ENCODE measurements around the gene SLC28A1.
A peak's percentile ranks its signal among the peaks of the same experiment; 100 is the strongest.
"Not testable (repeated sequence)": the region's sequence is repeated elsewhere in the genome, so short reads cannot be mapped to it uniquely, and the experiment has no call there.

The SLC28A1 gene

DNA sequence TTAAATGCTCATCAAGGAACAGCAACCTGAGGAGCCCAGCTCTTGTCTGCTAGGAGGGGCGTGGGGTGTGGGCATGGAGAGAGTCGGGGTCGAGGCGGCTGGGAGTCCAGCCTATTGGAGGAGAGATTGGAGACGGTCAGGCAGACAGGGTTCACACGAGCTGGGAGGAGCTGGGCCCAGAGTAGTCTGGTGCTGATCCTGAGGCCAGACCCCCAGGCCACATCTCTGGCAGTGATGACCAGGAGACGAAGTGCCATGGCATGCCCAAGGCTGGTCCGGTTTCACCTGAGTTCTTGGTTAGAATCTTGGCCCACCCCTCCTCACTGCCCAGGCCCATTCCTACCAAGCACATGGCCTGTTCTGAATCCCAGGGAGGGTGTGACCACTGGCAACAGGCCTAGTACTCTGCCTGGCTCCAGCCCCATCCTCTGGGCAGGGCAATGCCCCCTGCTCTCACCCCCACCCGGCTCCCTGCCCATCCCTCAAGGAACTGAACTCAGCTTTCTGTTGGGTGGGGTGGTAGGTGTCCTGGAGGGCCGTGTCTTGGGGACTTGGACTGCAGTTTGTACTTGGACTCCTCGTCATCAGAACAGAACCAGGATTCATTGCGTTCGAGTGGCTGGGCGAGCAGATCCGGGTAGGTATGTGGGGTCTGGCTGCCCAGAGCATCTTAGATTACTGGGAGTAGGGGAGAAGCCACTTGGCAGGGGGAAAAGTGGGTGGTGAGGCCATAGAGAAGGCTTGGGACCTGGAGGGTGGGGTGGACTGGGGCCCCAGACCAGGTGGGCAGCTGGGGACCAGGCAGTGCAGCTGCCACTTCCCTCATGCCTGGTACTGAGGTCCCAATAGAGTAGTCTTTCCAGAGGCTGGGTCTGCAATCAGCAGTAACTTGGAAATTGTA, 20.8 kb downstream of the SLC28A1 start:
- FAIRE-seq (no peak), DNase-seq (ENCODE audit: extremely low spot score, insufficient read length, low read depth) (no peak)

DNA sequence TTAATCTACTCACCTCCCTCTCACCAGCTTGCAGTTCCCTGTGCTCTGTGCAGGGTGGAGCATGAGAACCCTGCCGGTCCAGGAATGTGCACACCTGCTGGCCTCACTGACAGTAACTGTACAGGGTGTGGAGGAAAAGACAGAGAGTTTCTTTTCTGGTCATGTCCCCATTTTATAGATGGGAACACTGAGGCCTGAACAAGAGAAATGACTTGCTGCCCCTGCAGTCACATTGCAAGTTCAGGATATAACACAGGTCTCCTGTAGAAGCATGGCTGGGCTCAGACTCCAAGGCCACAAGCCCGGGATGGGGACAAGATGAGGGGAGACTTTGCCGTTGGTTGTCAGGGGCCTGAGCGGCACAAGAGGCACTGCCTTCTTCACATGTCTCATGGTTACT, 23.3 kb downstream of the SLC28A1 start:
- DNase-seq (ENCODE audit: extremely low spot score, insufficient read length, low read depth) (no peak), FAIRE-seq (no peak)

DNA sequence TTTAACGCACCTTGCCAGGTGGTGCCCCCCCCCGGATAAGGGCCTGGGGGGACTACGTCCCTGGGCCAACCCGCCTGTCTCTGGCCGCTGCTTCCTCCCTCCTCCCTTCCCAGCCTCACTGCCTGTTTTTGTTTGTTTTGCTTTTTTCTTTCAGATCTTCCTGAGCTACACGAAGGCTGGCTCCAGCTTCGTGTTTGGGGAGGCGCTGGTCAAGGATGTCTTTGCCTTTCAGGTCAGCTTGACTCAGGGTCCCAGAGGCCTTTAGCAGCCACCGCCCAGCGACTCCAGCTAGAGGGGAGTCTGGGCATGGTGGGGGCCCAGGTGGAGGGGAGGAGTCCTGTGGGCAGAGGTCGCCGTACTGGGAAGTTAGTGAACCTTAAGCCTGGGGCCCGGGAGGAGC, 24.1 kb downstream of the SLC28A1 start:
- no peak for FAIRE-seq
- DNase-seq (ENCODE audit: extremely low spot score, insufficient read length, low read depth) = no peak

DNA sequence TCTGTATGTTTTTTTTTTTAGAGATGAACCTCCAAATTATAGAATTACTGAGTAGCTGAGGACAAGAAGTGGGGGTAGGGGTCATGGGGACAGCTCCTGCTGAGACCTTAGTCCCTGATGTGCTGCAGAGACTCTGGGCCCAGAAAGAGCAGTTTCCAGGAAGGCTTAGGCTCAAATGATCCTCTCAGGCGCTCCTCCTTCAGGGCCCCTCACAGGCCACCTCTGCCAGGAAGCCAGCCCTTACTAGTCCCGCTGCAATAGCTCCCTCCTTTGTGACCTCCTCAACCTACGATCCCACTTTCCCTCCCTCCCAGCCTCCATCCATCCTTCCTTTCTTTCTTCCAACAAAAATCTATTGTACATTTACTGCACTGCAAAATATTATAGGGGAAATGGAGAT, 24.6 kb downstream of the SLC28A1 start:
- no peak for FAIRE-seq
- DNase-seq (ENCODE audit: extremely low spot score, insufficient read length, low read depth) = no peak

DNA sequence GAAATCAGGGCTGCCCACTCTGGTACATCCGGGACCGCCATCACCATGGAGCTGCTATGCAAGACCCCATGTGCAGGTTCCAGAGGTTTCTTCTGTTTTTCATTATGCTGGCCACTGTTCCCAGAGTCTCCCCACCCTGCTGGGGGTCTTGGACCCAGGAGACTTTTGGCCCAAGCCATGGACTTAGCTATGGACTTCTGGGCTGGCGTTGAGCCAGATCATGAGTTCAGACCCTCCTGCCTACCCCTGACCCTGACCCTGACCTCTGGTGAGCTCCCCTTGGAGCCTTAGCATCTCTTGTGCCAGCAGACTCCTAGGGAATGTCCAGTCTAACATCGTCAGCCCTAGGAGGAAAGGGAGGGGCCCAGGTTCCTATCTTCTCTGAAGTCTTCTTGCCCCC, 25.3 kb downstream of the SLC28A1 start:
- DNase-seq (ENCODE audit: extremely low spot score, insufficient read length, low read depth) (no peak), FAIRE-seq (no peak)

DNA sequence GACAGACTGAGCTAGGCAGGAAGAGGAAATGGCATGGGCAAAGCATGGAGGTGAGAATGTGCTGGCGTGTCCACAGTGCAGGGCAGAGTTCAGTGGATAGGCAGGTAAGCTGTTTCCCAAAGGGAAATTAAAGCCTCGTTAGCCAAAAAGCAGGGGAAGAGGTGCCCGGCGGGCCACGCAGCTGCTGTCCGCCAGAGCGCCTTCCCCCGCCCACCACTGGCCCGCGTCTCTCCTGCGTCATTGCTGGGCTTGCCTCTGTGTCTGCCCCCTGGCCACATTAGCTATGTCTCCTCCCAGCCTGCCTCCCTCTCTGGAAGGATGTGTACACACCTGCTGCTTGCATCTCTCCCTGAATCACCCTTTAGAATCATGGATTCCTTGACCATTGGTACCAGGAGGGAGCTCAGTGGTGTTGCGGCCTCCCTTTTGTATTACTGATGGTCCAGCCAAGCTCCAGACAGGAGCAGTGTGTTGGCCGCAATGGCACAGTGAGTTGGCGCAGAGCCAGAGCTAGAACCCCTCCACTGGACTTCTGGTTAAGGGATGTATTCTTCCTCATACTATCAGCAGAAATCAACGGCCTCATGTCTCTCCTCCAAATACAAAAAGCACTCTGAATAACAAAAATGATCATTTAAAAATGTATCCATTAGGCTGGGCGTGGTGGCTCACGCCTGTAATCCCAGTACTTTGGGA, 26.6 kb downstream of the SLC28A1 start:
- no peak for FAIRE-seq
- no peak for DNase-seq (ENCODE audit: extremely low spot score, insufficient read length, low read depth)

DNA sequence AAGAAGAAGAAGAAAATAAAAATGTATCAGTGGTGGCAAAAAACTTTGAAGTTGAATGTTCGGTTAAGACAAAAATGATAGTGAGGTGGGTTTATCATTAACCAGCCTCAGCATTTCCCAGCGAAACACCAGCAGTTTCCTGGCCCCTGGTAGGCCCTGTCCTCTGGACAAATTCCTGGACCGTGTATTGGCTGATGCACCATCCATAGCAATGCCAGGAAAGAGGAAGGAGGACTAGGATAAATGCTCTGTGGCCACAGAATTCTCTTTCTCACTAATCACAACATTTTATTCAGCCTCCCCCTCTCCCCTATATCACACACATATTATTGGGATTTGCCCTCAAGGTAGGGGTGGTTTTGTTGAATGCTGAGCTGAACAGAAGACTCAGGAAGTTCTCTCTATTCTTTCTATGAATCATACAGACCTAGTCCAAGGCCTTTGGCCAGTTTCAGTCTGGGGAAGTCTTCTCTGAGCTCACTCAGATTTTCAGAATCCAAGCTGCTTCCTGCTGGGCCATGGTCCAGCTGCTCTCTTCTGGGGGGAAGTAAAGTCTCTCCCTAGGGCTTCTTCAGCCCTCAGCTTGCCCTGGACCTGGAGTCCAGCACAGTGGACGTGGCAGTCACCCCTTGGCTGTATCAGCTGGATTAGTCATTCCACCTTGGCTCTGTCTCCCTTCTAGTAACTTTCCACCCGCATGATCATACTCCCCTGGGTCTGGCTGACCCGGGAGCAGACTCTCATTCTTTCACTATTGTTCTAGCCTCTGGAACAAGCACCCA, 27.6 kb downstream of the SLC28A1 start:
- FAIRE-seq (no peak), DNase-seq (ENCODE audit: extremely low spot score, insufficient read length, low read depth) (no peak)

DNA sequence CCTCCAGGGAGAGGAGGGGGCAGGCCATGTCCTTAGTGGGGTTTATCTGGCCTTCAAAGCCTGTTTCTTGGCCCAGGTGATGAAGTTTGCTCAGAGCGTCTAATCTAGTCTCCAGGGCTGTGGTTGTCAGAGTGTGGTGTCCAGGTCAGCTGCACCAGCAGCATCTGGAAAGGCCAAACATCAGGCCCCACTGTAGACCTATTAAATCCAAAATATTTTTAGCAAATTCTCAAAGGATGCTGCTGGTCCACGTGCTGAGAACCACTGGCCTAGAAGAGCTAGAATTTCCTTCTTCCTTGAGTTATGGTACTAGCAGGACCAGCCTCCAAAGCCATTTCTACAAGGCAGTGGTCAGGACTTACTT, 28.9 kb downstream of the SLC28A1 start:
- DNase-seq (ENCODE audit: extremely low spot score, insufficient read length, low read depth) = no peak
- FAIRE-seq = no peak

DNA sequence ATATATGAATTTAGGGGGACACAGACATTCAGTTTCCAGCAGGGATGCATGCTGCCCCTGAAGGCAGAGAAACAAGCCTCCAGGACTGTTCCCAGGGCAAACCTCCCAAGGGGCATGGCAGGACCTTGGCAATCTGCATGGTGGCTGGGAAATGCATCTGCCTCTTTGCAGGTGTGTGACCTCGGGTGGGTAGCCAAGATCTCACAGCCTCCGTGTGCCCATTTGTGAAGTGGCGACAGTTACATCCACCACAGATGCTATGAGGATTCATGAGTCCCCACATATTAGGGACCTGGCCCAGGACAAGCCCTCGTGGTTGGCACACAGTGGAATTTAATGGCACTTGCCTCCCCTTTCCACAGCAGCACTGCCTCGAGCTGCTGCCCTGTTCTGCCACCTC, 29.9 kb downstream of the SLC28A1 start:
- DNase-seq (ENCODE audit: extremely low spot score, insufficient read length, low read depth) = no peak
- no peak for FAIRE-seq

DNA sequence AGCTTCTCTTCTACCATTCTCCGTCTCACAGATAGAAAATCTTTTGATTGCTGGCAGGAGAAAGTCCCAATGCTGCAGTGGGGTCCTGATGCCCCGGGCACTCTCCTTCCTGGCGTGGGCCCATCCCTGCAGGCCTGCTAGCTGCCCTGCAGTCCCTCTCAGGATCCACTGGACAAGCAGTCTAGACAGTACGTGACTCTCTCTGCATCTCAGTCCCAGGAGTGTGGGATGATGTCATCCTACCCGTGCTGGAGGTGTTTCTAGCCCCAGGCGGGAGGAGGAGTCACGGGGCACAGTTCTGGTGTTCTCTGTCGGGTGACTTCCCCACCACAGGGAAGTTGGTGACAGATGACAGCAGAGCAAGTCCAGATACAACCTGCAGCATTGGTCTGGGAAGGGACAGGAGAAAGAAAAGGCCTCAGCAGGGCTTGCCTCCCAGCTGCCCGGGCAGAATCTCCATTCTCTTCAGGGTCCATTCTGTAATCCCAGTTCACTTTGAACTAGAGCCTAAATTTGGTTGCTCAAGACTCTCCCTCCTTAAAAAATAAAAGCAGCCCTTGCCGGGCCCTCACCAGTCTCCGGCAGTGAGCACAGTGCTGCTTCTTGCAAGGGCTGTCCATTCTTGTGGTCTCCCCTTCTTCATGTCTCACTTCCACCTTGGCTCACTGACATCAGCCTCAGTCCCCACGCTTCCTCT, 30.6 kb downstream of the SLC28A1 start:
- DNase-seq (ENCODE audit: extremely low spot score, insufficient read length, low read depth) (peak; percentile 68), FAIRE-seq (peak; percentile 89)

DNA sequence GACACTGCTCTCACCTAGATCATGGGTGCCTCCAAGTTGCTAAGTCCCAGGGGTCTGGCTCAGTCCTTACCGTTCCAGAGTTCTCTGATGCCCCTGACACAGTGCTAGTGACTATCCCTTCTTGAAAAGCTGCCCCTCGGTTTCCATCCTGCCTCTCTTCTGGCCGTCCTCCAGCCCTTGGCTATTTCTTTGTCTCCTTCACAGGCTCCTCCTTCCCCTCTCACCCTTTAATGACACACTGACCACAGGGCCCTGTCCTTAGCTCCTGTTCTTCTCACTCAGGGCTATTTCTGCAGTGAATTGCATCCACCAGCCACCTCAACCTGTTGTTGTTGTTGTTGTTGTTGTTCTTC, 31.1 kb downstream of the SLC28A1 start:
- no peak for DNase-seq (ENCODE audit: extremely low spot score, insufficient read length, low read depth)
- FAIRE-seq = no peak

DNA sequence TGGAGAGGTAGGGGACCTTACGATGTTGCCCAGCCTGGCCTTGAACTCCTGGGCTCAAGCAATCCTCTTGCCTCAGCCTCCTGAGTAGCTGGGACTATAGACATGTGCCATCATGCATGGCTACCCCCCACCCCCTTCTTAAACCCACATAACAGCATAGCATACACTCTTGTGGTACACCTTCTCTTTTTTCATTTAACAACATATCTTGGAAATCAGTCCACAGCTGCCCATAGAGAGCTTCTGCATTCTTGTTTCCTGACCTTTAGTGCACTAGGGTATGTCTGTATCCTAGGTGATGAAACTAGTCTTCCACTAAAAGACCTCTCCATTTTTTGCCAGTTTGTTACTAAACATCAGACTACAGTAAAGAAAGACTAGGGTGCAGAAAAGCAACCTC, 33.0 kb downstream of the SLC28A1 start:
- FAIRE-seq = no peak
- DNase-seq (ENCODE audit: extremely low spot score, insufficient read length, low read depth) = no peak

DNA sequence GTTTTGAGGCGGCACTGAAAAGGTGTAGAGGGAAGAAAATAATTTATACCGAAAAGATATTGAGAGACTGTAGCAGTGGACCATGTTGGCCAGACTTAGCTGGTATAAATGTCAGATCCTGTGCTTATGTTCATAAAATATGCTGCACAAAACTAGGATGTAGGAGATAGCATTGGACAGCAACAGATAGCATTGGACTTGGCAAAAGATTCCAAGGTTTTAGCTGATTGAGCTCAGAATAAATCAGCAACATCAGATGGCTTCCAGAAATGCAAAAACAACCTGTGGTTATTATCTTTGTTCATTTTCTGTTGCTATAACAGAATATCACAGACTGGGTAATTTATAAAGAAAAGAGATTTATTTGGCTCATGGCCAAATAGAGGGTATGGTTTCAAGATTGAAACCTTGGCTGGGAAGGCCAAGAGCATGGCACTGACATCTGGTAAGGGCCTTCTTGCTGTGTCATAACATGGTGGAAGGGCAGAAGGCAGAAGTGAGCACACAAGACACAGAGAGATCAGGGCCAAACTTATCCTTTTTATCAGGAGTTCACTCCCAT, 34.7 kb downstream of the SLC28A1 start:
- no peak for FAIRE-seq

DNA sequence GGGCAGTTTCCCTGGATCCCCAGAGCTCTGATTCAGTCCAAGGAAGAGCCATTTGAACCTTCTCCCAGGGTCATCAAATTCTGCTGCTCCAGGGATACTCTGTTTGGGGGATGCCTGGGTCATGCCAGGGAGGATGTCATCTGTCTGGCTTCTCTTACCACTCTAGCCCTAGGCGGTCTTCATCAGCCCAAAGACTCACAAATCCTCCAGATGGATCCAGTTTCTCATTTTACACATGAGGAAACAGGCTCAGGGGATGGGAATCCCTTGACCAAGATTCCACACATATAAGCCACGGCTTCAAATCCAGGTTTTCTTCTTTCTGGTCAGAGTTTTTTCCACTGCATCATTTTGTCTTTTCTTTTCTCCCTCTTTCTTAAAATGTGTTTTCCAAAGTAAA, 36.7 kb downstream of the SLC28A1 start:
- no peak for DNase-seq (ENCODE audit: extremely low spot score, insufficient read length, low read depth)
- no peak for FAIRE-seq

More for the DNA sequence above, 34.7 kb downstream of the SLC28A1 start:
- DNase-seq (ENCODE audit: extremely low spot score, insufficient read length, low read depth) = no peak

DNA sequence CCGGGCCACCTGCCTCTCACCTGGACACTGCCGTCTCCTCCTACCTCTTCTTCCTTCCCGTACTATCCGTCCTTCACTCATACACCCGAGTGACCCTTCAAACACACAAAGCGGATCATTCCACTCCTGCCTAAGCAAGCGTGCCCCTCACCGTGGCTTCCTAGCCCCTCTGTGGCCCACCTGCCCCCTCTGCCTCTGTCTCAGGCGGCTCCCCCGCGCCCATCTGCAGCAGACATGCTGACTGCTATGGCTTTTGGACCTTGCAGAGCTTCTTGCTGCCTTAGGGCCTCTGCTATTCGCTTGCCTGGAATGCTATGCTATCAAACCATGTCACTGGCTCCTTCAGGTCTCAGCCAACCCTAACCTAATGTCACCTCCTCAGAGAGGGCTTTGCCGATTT, 38.1 kb downstream of the SLC28A1 start:
- DNase-seq (ENCODE audit: extremely low spot score, insufficient read length, low read depth) = no peak

DNA sequence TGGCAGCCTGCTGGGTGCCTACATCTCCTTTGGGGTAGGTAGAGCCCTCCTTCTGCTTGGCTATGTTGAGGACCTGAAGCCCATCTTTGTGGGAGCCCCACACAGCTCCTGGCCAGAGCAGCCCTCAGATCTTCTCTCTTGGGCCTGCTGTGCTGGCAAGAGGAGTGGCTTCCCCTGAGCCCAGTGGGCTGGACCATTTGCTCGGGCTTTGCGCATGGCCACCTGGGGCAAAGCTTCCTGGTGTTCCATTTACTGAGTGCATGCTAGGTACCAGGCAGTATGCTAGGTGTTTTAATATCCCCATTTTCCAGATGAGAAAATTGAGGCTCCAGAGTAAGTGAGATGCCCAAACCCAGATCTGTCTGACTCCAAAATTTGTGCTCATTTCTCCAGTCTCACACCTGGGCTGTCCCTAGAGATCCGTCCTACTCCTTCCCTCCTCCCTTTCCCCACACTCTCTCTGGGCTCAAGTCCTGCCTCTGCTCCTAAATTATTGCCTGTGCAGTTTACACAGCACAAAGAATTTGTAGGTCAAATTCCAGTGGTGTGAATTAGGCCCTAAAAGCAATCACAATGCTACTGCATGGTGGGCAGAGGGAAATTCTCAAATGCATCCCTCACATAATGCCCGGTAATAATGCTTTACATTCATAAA, 39.7 kb downstream of the SLC28A1 start:
- FAIRE-seq (no peak), DNase-seq (ENCODE audit: extremely low spot score, insufficient read length, low read depth) (no peak)

More for the DNA sequence above, 38.1 kb downstream of the SLC28A1 start:
- no peak for FAIRE-seq

DNA sequence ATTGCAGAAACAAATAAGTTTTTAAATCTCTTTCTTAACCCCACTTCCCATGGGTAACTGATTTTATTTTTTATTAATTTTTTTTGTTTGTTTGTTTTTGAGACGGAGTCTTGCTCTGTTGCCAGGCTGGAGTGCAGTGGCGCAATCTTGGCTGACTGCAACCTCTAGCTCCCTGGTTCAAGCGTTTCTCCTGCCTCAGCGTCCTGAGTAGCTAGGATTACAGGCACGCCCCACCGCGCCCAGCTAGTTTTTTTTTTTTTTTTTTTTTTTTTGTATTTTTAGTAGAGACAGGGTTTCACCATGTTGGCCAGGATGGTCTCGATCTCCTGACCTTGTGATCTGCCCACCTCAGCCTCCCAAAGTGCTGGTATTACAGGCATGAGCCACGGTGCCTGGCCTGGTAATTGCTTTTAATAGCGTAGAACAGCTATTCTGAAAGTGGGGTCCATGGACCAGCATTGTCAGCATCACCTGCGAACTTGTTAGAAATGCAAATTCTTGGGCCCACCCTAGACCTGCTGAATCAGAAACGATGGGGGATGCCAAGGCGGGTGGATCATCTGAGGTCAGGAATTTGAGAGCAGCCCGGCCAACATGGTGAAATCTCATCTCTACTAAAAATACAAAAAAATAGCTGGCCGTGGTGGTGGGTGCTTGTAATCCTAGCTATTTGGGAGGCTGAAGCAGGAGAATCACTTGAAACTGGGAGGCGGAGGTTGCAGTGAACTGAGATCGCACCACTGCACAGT, 40.5 kb downstream of the SLC28A1 start:
- DNase-seq (ENCODE audit: extremely low spot score, insufficient read length, low read depth); FAIRE-seq: not testable (repeated sequence)

DNA sequence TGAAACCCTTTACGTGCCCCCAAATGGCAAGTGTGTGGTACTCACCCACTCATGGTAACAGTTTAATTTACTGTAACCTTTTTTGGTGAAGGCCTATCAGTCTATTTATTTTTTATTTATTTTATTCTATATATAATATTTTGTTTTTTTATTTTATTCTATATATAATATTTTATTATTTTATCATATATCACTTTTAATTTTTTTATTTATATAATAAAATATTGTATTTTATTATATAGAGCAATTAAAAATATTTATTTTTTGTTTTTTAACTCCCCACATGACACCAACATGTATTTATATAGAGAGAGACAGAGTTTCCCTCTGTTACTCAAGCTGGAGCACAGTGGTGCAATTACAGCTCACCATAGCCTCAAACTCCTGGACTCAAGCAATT, 41.4 kb downstream of the SLC28A1 start:
- no peak for DNase-seq (ENCODE audit: extremely low spot score, insufficient read length, low read depth)
- no peak for FAIRE-seq
